Right lobe of liver (tissue), 4 donors: ENCODE results near the gene WDR73.

Source experiments
- CTCF ChIP-seq, 4 donors: fragments of 200-600 bp in 3 of 4; fragments of 450-650 bp in 1 of 4; IDR thresholded peaks; one replicate each; pipeline versions ENCODE4 v1.5.1 to v1.8.0; 2016 to 2022; ENCODE audit warnings: antibody characterized with exemption in 4 of 4, mild to moderate bottlenecking in 2 of 4
- POLR2A ChIP-seq: fragments of 450-650 bp; IDR thresholded peaks from one replicate; pipeline ENCODE4 v1.6.1; 2017; ENCODE audit warnings: antibody characterized with exemption, mild to moderate bottlenecking
- donor health status: DM: no; HTN: no; CAD: no.
- donor health status: DM: no; HTN: no; CAD: no.
- donor health status: DM: no; HTN: yes; CAD: no.

GRCh38 chr15:84645496-84645895 lies 8.6 kb downstream of the WDR73 start:
- TF ChIP-seq CTCF (IDR thresholded peaks at IDR 0.05) (no peak), POLR2A (no peak)
